ENCODE measurements around the gene UBA5. TPM values are rescaled to one million over a fixed set of nuclear protein-coding genes. Genes with fewer than 3 reads are reported as not detected.

UBA5 gene
- total and polyA plus RNA-seq, 2 of the 13 experiments (the other 11 are each of a cell fraction or from before 2014, with no cell fraction given): 30.2 to 46.8 TPM

DNA sequence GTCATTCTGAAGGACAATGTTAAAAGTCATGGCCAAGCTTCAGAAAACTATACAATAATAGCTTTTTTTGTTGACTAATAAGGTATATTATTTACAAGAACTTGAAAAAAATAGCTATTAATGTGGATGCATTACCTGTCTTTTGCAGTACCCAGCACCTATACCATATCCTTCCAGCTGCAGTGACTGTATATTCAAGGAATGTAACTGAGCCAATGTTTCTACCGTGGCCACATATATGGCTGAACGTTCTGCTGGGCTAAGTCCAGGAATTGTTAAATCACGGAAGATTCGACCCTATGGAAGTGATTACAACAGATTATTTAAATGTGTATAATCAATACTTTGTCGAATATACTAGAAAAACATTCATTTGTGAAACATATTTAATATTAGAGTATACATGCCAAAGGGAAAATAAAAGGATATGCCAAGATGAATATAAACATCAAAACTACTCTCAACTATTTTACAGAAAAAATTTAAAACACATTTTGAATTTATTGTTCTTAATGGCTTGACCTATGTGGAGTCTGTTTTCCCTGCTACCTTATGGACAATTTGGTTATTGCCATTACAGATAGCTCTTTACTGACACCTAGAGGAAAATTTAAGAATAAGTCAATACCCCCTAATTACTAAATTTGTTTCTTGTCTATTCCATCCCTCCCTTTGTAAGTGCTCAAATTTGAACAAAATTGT, 18.1 kb upstream of the UBA5 start (continued):
- TF ChIP-seq, protein P1, sequence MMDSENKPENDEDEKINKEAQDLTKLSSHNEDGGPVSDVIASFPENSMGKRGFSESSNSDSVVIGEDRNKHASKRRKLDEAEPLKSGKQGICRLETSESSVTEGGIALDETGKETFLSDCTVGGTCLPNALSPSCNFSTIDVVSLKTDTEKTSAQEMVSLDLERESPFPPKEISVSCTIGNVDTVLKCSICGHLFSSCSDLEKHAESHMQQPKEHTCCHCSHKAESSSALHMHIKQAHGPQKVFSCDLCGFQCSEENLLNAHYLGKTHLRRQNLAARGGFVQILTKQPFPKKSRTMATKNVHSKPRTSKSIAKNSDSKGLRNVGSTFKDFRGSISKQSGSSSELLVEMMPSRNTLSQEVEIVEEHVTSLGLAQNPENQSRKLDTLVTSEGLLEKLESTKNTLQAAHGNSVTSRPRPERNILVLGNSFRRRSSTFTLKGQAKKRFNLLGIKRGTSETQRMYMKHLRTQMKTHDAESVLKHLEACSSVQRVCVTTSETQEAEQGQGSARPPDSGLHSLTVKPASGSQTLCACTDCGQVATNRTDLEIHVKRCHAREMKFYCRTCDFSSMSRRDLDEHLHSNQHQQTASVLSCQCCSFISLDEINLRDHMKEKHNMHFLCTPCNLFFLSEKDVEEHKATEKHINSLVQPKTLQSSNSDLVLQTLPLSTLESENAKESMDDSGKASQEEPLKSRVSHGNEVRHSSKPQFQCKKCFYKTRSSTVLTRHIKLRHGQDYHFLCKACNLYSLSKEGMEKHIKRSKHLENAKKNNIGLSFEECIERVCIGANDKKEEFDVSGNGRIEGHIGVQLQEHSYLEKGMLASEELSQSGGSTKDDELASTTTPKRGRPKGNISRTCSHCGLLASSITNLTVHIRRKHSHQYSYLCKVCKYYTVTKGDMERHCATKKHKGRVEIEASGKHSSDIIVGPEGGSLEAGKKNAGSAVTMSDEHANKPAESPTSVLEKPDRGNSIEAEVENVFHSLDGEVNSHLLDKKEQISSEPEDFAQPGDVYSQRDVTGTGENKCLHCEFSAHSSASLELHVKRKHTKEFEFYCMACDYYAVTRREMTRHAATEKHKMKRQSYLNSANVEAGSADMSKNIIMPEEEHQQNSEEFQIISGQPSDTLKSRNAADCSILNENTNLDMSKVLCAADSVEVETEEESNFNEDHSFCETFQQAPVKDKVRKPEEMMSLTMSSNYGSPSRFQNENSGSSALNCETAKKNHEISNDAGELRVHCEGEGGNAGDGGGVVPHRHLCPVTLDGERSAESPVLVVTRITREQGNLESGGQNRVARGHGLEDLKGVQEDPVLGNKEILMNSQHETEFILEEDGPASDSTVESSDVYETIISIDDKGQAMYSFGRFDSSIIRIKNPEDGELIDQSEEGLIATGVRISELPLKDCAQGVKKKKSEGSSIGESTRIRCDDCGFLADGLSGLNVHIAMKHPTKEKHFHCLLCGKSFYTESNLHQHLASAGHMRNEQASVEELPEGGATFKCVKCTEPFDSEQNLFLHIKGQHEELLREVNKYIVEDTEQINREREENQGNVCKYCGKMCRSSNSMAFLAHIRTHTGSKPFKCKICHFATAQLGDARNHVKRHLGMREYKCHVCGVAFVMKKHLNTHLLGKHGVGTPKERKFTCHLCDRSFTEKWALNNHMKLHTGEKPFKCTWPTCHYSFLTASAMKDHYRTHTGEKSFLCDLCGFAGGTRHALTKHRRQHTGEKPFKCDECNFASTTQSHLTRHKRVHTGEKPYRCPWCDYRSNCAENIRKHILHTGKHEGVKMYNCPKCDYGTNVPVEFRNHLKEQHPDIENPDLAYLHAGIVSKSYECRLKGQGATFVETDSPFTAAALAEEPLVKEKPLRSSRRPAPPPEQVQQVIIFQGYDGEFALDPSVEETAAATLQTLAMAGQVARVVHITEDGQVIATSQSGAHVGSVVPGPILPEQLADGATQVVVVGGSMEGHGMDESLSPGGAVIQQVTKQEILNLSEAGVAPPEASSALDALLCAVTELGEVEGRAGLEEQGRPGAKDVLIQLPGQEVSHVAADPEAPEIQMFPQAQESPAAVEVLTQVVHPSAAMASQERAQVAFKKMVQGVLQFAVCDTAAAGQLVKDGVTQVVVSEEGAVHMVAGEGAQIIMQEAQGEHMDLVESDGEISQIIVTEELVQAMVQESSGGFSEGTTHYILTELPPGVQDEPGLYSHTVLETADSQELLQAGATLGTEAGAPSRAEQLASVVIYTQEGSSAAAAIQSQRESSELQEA (CRISPR knock-in tag; IDR thresholded peaks at IDR 0.05; ENCODE audit: not compliant biosample characterization): no peak
- TF ChIP-seq STAG1 (CRISPR knock-in tag; IDR thresholded peaks at IDR 0.05) (peak; percentile 67), ZNF232 (CRISPR knock-in tag; IDR thresholded peaks at IDR 0.05; ENCODE audit: borderline replicate concordance) (no peak), HMG20B (CRISPR knock-in tag; conservative IDR thresholded peaks at IDR 0.05) (no peak), MEF2D (CRISPR knock-in tag; IDR thresholded peaks at IDR 0.05) (no peak), PLRG1 (conservative IDR thresholded peaks at IDR 0.05) (no peak), ELF1 (CRISPR knock-in tag; IDR thresholded peaks at IDR 0.05) (no peak), MLLT10 (CRISPR knock-in tag; IDR thresholded peaks at IDR 0.05) (no peak)

All from HepG2 (cell line).